ENCODE results near the gene QRFPR. TPM values are rescaled to one million over a fixed set of nuclear protein-coding genes. Genes with fewer than 3 reads are reported as not detected.

The QRFPR gene
- total RNA-seq, 2 experiments from 2014 or later: not detected

- ATAC-seq (ENCODE audit: poor library complexity): no peak
Observed at GRCh38 chr4:121339824-121340223, 41.0 kb downstream of the QRFPR start.

GRCh38 chr4:121339307-121339706 is 41.5 kb downstream of the QRFPR start:
- Histone ChIP-seq H3K27me3 (ENCODE audit: control insufficient read depth in 1 of 2, insufficient read depth in 2 of 2, low read length in 2 of 2) (no peaks in the 10 kb centered on the region), H3K4me1 (ENCODE audit: insufficient read depth, low read length) (no peaks in the 10 kb centered on the region), H3K36me3 (ENCODE audit: insufficient read depth, low read length) (no peaks in the 10 kb centered on the region), H3K27ac (ENCODE audit: low read depth in 1 of 2, low read length in 2 of 2) (no peak overlapping the region), H3K4me3 (ENCODE audit: low read length) (no peak overlapping the region), H3K9me3 (ENCODE audit: control insufficient read depth in 1 of 2, insufficient read depth in 1 of 2, low read length in 2 of 2) (no peaks in the 10 kb centered on the region)
- ATAC-seq (ENCODE audit: poor library complexity) (no peak), DNase-seq (no peak)
- Mint-ChIP-seq H3K27me3 (peaks cover 3% of the 10 kb centered on the region), H3K9me3 (no peaks in the 10 kb centered on the region), H3K4me1 (ENCODE audit: low read depth) (no peaks in the 10 kb centered on the region), H3K4me3 (no peak overlapping the region), H3K36me3 (ENCODE audit: low read depth) (no peaks in the 10 kb centered on the region), H3K27ac (no peak overlapping the region)
- intact Hi-C loops (cut with DNase I, micrococcal nuclease): no loop called here
- no peak for TF ChIP-seq CTCF (IDR thresholded peaks at IDR 0.05)
- POLR2A ChIA-PET: no interaction called here
- CTCF ChIA-PET: interaction anchor here (1.1 kb wide), 1 partner anchor 9 kb away, joined by 4 read pairs; no protein-coding TSS in a partner anchor

More at GRCh38 chr4:121339824-121340223, 41.0 kb downstream of the QRFPR start:
- ChIA-PET POLR2A (no interaction called here), CTCF (interaction anchor here (0.6 kb wide), 1 partner anchor 209 kb away, joined by 3 read pairs; no protein-coding TSS in a partner anchor)
- Histone ChIP-seq H3K9me3 (ENCODE audit: control insufficient read depth in 1 of 2, insufficient read depth in 1 of 2, low read length in 2 of 2) (no peaks in the 10 kb centered on the region), H3K4me3 (ENCODE audit: low read length) (no peak overlapping the region), H3K4me1 (ENCODE audit: insufficient read depth, low read length) (no peaks in the 10 kb centered on the region), H3K27ac (ENCODE audit: low read depth in 1 of 2, low read length in 2 of 2) (no peak overlapping the region), H3K27me3 (ENCODE audit: control insufficient read depth in 1 of 2, insufficient read depth in 2 of 2, low read length in 2 of 2) (no peaks in the 10 kb centered on the region), H3K36me3 (ENCODE audit: insufficient read depth, low read length) (no peaks in the 10 kb centered on the region)
- Mint-ChIP-seq H3K9me3 (no peaks in the 10 kb centered on the region), H3K36me3 (ENCODE audit: low read depth) (no peaks in the 10 kb centered on the region), H3K27me3 (no peaks in the 10 kb centered on the region), H3K27ac (no peak overlapping the region), H3K4me1 (ENCODE audit: low read depth) (no peaks in the 10 kb centered on the region), H3K4me3 (no peak overlapping the region)
- no peak for DNase-seq
- TF ChIP-seq CTCF (IDR thresholded peaks at IDR 0.05): no peak
- intact Hi-C loops (cut with DNase I, micrococcal nuclease): no loop called here

- no peaks in the 10 kb centered on the region for H3K9me3 Mint-ChIP-seq
Observed at GRCh38 chr4:121338518-121338917, 42.3 kb downstream of the QRFPR start.

More at GRCh38 chr4:121338518-121338917, 42.3 kb downstream of the QRFPR start:
- Mint-ChIP-seq H3K4me3 (no peak overlapping the region), H3K4me1 (ENCODE audit: low read depth) (no peaks in the 10 kb centered on the region), H3K27me3 (peaks cover 5% of the 10 kb centered on the region), H3K36me3 (ENCODE audit: low read depth) (no peaks in the 10 kb centered on the region), H3K27ac (no peak overlapping the region)
- ATAC-seq (ENCODE audit: poor library complexity): no peak
- intact Hi-C loops (cut with DNase I, micrococcal nuclease): no loop called here
- Histone ChIP-seq H3K27ac (ENCODE audit: low read depth in 1 of 2, low read length in 2 of 2) (no peak overlapping the region), H3K9me3 (ENCODE audit: control insufficient read depth in 1 of 2, insufficient read depth in 1 of 2, low read length in 2 of 2) (no peaks in the 10 kb centered on the region), H3K4me3 (ENCODE audit: low read length) (no peak overlapping the region), H3K4me1 (ENCODE audit: insufficient read depth, low read length) (no peaks in the 10 kb centered on the region), H3K27me3 (ENCODE audit: control insufficient read depth in 1 of 2, insufficient read depth in 2 of 2, low read length in 2 of 2) (no peaks in the 10 kb centered on the region), H3K36me3 (ENCODE audit: insufficient read depth, low read length) (no peaks in the 10 kb centered on the region)
- TF ChIP-seq CTCF (IDR thresholded peaks at IDR 0.05): no peak
- POLR2A ChIA-PET: no interaction called here
- DNase-seq: no peak
- CTCF ChIA-PET: interaction anchor here (1.1 kb wide), 1 partner anchor 8 kb away, joined by 4 read pairs; no protein-coding TSS in a partner anchor

Data from CD4-positive, alpha-beta T cell (primary cell).